ENCODE measurements around the gene GBF1. TPM values are rescaled to one million over a fixed set of nuclear protein-coding genes. Genes with fewer than 3 reads are reported as not detected.

GBF1 gene
- total RNA-seq, 2 donors from 2014 or later = 53.1 to 59.1 TPM

- WGBS = 84% methylated on average over 2 of the region's 2 CpGs
- intact Hi-C loops (cut with DNase I) = no loop called here
- H3K27ac ChIP-seq = no peak overlapping the region
- no peaks in the 10 kb centered on the region for H3K27me3 ChIP-seq (replicated peaks; ENCODE audit: insufficient read depth)
- H3K4me1 ChIP-seq (replicated peaks) = no peaks in the 10 kb centered on the region
- TF ChIP-seq POLR2AphosphoS5 (IDR thresholded peaks at IDR 0.05) (no peak), POLR2A (IDR thresholded peaks at IDR 0.05) (no peak)
- TF ChIP-seq, protein P1, sequence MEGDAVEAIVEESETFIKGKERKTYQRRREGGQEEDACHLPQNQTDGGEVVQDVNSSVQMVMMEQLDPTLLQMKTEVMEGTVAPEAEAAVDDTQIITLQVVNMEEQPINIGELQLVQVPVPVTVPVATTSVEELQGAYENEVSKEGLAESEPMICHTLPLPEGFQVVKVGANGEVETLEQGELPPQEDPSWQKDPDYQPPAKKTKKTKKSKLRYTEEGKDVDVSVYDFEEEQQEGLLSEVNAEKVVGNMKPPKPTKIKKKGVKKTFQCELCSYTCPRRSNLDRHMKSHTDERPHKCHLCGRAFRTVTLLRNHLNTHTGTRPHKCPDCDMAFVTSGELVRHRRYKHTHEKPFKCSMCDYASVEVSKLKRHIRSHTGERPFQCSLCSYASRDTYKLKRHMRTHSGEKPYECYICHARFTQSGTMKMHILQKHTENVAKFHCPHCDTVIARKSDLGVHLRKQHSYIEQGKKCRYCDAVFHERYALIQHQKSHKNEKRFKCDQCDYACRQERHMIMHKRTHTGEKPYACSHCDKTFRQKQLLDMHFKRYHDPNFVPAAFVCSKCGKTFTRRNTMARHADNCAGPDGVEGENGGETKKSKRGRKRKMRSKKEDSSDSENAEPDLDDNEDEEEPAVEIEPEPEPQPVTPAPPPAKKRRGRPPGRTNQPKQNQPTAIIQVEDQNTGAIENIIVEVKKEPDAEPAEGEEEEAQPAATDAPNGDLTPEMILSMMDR (IDR thresholded peaks at IDR 0.05) = no peak
- H3K4me3 ChIP-seq = no peak overlapping the region
- no peaks in the 10 kb centered on the region for H3K36me3 ChIP-seq
- no peaks in the 10 kb centered on the region for H3K9me3 ChIP-seq
- no peak for DNase-seq (ENCODE audit: low spot score)
These were observed 30.0 kb downstream of the GBF1 start for GRCh38 chr10:102275343-102275742.

- intact Hi-C loops (cut with DNase I) = no loop called here
These were observed 33.8 kb downstream of the GBF1 start for GRCh38 chr10:102279104-102279503.

DNA sequence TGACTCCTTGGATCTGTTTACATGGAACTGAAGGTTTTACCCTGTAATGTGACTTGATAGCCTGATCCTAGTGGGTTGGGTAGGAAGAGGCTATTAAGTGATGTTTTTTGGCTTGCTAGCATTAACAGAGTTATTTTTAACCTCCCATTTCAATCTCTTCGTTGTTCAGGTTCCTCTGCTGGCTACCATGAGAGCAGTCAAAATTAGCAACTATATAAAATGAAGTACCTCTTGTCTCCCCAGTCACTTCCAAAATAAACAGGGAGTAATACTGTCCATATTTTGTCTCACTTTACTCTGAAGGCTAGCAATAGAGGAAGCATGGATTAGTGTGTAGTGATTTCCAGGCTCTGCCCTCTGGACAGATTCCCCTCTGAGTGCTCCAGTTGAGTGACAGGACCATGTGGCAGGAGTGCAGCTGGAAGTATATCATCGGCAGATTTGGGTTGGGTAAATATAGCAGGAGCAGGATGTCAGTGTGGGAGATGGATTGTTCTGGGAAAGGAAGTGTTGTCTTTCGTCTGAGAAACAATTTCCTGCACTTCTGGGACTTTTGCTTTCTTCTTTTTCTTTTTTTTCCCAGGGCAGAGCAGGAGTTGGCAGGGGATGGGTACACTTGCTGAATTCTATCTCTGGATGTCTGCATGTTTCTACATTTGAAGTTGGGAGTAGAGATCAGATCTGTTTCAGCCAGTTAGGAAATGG is 35.2 kb downstream of the GBF1 start:
- no peak for DNase-seq (ENCODE audit: low spot score)
- Histone ChIP-seq H3K4me1 (replicated peaks) (no peaks in the 10 kb centered on the region), H3K27me3 (replicated peaks; ENCODE audit: insufficient read depth) (no peaks in the 10 kb centered on the region), H3K36me3 (no peaks in the 10 kb centered on the region), H3K4me3 (no peak overlapping the region), H3K27ac (peak overlapping the region; percentile 2 to 17), H3K9me3 (no peaks in the 10 kb centered on the region)
- WGBS = 0% methylated on average over 3 of the region's 3 CpGs
- no peak for TF ChIP-seq POLR2A (IDR thresholded peaks at IDR 0.05)
- intact Hi-C loops (cut with DNase I) = no loop called here

More at GRCh38 chr10:102279104-102279503, 33.8 kb downstream of the GBF1 start:
- no peak for DNase-seq (ENCODE audit: low spot score)
- Histone ChIP-seq H3K4me3 (no peak overlapping the region), H3K27me3 (replicated peaks; ENCODE audit: insufficient read depth) (no peaks in the 10 kb centered on the region), H3K9me3 (no peaks in the 10 kb centered on the region), H3K4me1 (replicated peaks) (no peaks in the 10 kb centered on the region), H3K27ac (no peak overlapping the region), H3K36me3 (no peaks in the 10 kb centered on the region)
- TF ChIP-seq POLR2AphosphoS5 (IDR thresholded peaks at IDR 0.05) = no peak
- TF ChIP-seq, protein P1 (IDR thresholded peaks at IDR 0.05) = no peak
- TF ChIP-seq POLR2A (IDR thresholded peaks at IDR 0.05) = no peak

- intact Hi-C loops (cut with DNase I) = no loop called here
- Histone ChIP-seq H3K36me3 (no peaks in the 10 kb centered on the region), H3K9me3 (no peaks in the 10 kb centered on the region), H3K4me3 (no peak overlapping the region), H3K27ac (peak overlapping the region in 1 of 2 donors; percentile 17), H3K4me1 (replicated peaks) (no peaks in the 10 kb centered on the region), H3K27me3 (replicated peaks; ENCODE audit: insufficient read depth) (no peaks in the 10 kb centered on the region)
- DNase-seq (ENCODE audit: low spot score) = no peak
- WGBS = 21% methylated on average over 3 of the region's 3 CpGs
- TF ChIP-seq POLR2AphosphoS5 (IDR thresholded peaks at IDR 0.05) (no peak), POLR2A (IDR thresholded peaks at IDR 0.05) (no peak)
- TF ChIP-seq, protein P1 (IDR thresholded peaks at IDR 0.05) = no peak
These were observed 35.8 kb downstream of the GBF1 start for GRCh38 chr10:102281102-102281487.

DNA sequence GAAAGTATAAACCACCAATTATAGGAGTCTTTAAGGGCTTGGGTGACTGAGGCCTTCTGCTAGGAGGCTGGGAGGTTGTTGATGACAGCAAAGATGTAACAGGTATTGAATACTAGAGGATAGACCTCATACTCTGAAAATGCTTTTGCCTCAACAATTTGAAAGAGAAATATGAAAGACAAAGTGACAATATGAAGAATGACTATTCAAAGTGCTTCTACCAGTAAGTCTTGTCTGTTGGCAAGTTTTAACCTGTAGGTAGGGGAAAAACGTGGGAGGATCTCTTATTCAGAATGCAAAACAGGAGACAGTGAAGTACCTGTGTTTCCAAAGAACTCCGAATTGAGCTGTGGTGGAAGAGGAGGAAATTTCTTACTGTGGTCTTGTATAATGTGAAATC is 38.2 kb downstream of the GBF1 start:
- Histone ChIP-seq H3K9me3 (no peaks in the 10 kb centered on the region), H3K27ac (no peak overlapping the region), H3K4me1 (replicated peaks) (no peaks in the 10 kb centered on the region), H3K4me3 (no peak overlapping the region), H3K36me3 (no peaks in the 10 kb centered on the region), H3K27me3 (replicated peaks; ENCODE audit: insufficient read depth) (no peaks in the 10 kb centered on the region)
- 47% methylated on average over 2 of the region's 2 CpGs for WGBS
- intact Hi-C loops (cut with DNase I) = no loop called here
- TF ChIP-seq POLR2A (IDR thresholded peaks at IDR 0.05) (no peak), POLR2AphosphoS5 (IDR thresholded peaks at IDR 0.05) (no peak)
- TF ChIP-seq, protein P1 (IDR thresholded peaks at IDR 0.05) = no peak
- DNase-seq (ENCODE audit: low spot score) = no peak
